Endothelial cell (in vitro differentiated cells): ENCODE results near the gene CCT7. TPM values are rescaled to one million over a fixed set of nuclear protein-coding genes. Genes with fewer than 3 reads are reported as not detected.

ENCODE experiments used
- DNase-seq: peaks from one replicate; pipeline ENCODE4 v3.0.0; 2021; ENCODE audit warnings: low spot score
- H3K27ac Mint-ChIP-seq: one replicate; pipeline ENCODE4 v1.8.0; 2021; ENCODE audit warnings: mixed read lengths, inconsistent platforms; ENCODE audit not compliant: unreplicated experiment
- H3K27me3 Mint-ChIP-seq: one replicate; pipeline ENCODE4 v1.8.0; 2021; ENCODE audit warnings: mild to moderate bottlenecking, moderate library complexity, mixed read lengths, inconsistent platforms; ENCODE audit not compliant: unreplicated experiment
- H3K36me3 Mint-ChIP-seq: one replicate; pipeline ENCODE4 v1.8.0; 2021; ENCODE audit warnings: mild to moderate bottlenecking, low read depth, mixed read lengths, inconsistent platforms; ENCODE audit not compliant: unreplicated experiment
- H3K4me1 Mint-ChIP-seq: one replicate; pipeline ENCODE4 v1.8.0; 2021; ENCODE audit warnings: mild to moderate bottlenecking, mixed read lengths, inconsistent platforms; ENCODE audit not compliant: unreplicated experiment
- H3K4me3 Mint-ChIP-seq: one replicate; pipeline ENCODE4 v1.8.0; 2021; ENCODE audit warnings: mild to moderate bottlenecking, mixed read lengths, inconsistent platforms; ENCODE audit not compliant: unreplicated experiment
- H3K9me3 Mint-ChIP-seq: one replicate; pipeline ENCODE4 v1.8.0; 2021; ENCODE audit warnings: mixed read lengths, inconsistent platforms; ENCODE audit not compliant: unreplicated experiment
- total RNA-seq: library from RNA; stranded (reverse); fragmentation: NEBNext Ultra II Directional; extraction: Animal tissue kit (Norgen Biotek cat#: 25700); gene quantifications from one replicate; pipeline ENCODE4 v1.2.1, GENCODE V29; 2021; ENCODE audit not compliant: unreplicated experiment
- TF ChIP-seq, protein P1 (sequence below): fragments of 200-600 bp; sonication (generic); IDR thresholded peaks from one replicate; pipeline ENCODE4 v1.5.0; 2021; ENCODE audit warnings: antibody characterized with exemption; ENCODE audit not compliant: unreplicated experiment

Gene CCT7
- total RNA-seq, 1 donor from 2014 or later = 183 TPM

DNA sequence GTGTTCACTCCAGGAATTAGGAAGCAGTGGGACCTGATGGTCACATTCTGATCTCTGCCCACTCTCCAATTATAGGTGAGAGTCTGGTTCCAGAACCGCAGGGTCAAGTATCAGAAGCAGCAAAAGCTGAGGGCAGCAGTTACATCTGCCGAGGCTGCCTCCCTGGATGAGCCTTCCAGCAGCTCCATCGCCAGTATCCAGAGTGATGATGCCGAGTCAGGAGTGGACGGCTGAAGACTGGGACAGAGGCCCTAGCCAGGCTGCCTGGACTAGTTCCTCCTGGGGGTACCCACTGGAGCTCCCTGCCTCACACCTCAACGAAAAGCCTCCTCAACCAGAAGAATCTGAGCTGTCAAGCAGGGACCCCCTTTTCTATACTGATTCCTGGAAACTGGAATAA, 23.4 kb upstream of the CCT7 start:
- H3K27me3 Mint-ChIP-seq = peaks cover 10% of the 10 kb centered on the region
- peaks cover 19% of the 10 kb centered on the region for H3K4me1 Mint-ChIP-seq
- TF ChIP-seq, protein P1, sequence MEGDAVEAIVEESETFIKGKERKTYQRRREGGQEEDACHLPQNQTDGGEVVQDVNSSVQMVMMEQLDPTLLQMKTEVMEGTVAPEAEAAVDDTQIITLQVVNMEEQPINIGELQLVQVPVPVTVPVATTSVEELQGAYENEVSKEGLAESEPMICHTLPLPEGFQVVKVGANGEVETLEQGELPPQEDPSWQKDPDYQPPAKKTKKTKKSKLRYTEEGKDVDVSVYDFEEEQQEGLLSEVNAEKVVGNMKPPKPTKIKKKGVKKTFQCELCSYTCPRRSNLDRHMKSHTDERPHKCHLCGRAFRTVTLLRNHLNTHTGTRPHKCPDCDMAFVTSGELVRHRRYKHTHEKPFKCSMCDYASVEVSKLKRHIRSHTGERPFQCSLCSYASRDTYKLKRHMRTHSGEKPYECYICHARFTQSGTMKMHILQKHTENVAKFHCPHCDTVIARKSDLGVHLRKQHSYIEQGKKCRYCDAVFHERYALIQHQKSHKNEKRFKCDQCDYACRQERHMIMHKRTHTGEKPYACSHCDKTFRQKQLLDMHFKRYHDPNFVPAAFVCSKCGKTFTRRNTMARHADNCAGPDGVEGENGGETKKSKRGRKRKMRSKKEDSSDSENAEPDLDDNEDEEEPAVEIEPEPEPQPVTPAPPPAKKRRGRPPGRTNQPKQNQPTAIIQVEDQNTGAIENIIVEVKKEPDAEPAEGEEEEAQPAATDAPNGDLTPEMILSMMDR = no peak
- no peak overlapping the region for H3K27ac Mint-ChIP-seq
- H3K9me3 Mint-ChIP-seq = no peaks in the 10 kb centered on the region
- DNase-seq = no peak
- no peak overlapping the region for H3K4me3 Mint-ChIP-seq
- H3K36me3 Mint-ChIP-seq = peaks cover 3% of the 10 kb centered on the region

DNA sequence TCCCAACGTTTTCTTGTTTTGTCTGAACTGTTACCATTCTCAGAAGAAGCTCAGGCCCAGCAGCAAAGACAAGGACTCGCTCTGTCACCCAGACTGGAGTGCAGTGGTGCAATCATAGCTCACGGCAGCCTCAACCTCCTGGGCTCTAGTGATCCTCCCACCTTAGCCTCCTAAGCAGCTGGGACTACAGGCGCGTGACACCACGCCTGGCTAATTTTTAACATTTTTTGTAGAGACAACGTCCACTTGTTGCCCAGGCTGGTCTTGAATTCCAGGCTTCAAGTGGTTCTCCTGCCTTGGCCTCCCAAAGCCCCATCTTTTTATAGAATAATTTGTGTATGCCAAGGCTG, 22.0 kb upstream of the CCT7 start:
- no peaks in the 10 kb centered on the region for H3K9me3 Mint-ChIP-seq
- TF ChIP-seq, protein P1 = no peak

DNA sequence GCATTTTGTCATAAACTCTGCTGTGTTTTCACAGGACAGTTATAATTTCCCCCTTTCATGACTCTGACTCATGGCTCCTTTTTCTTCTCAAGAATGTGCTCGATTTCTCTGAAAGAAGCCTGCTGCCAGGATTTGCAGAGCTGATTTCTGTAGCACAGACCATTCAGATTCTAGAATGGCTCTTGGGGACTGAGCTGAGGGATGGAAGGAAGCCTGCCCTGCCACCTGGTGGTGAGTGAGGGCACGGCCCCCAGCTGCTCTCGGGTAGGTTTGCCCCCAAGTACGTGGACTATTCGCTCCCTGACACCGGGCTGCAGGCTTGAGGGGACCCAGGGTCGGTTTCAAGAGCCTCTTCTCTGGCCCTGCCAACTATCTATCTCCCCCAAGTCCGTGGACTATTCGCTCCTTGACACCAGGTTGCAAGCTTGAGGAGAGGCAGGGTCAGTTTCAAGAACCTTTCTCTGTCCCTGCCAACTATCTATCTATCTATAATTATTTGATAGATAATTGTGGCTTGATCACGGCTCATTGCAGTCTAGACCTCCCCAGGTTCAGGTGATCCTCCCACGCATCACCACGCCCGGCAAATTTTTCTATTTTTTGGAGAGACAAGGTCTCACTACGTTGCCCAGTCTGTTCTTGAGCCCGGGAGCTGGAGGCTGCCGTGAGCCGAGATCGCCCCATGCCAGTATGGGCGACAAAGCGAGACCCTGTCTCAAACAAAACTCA, 21.5 kb upstream of the CCT7 start:
- peaks cover 19% of the 10 kb centered on the region for H3K4me1 Mint-ChIP-seq
- no peaks in the 10 kb centered on the region for H3K9me3 Mint-ChIP-seq
- H3K27me3 Mint-ChIP-seq = peaks cover 10% of the 10 kb centered on the region
- H3K36me3 Mint-ChIP-seq = peaks cover 3% of the 10 kb centered on the region
- TF ChIP-seq, protein P1 = peak; percentile 94
- peak overlapping the region; percentile 54 for H3K4me3 Mint-ChIP-seq
- H3K27ac Mint-ChIP-seq = no peak overlapping the region
- DNase-seq = peak; percentile 83

More for the DNA sequence above, 22.0 kb upstream of the CCT7 start:
- Mint-ChIP-seq H3K4me1 (peaks cover 19% of the 10 kb centered on the region), H3K27ac (no peak overlapping the region), H3K4me3 (no peak overlapping the region), H3K27me3 (peaks cover 10% of the 10 kb centered on the region), H3K36me3 (peaks cover 3% of the 10 kb centered on the region)
- DNase-seq = no peak

DNA sequence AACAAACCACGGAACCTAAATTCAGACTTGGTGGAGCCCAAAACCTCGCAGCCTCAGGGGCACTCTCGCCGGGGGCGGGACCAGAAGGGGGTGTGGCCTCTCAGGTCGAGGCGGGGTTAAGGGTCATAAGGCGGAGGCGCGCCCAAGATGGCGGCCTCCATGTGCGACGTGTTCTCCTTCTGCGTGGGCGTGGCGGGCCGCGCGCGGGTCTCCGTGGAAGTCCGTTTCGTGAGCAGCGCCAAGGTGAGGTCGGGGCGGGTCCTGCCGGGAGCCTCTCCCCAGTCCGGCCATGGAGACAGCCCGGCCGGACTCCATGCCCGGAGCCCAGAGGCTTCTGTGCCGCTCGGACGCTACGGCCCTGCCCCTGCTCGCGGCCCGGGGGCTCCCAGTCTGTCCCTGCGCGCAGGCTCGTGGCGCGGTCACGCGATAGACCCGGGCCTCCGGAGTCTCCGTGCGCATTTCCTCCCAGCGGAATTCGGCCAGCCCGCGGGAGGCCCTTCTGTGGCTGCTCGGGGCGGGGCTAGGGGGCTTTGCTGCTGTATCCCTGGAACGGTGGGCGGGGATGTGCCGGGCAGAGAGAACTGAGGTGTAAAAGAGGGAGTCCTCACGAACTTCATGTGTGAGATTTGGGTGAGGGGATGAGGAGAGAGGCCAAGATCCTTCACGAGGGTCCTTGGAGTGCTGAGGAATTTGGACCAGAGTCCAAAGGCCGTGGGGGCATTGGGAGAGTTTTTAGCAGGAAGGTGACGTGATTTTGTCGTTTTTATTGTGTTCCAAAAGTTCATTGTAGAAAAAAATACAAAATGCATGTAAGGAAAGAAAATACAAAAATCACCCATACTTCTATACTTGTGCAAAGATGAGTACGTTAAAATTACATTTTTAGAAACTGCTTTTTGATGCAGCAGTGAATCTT, 19.7 kb upstream of the CCT7 start, which contains the start of gene SMYD5:
Gene SMYD5, plus strand, starts transcription at position 126 of the 916 bp plus-strand sequence. Its CDS starts 22 bp downstream, at position 148.
- Mint-ChIP-seq H3K4me1 (peaks cover 19% of the 10 kb centered on the region), H3K36me3 (peaks cover 6% of the 10 kb centered on the region), H3K27me3 (peaks cover 10% of the 10 kb centered on the region), H3K4me3 (peak within 1 kb of the TSS; percentile 100), H3K9me3 (no peaks in the 10 kb centered on the region), H3K27ac (peak within 1 kb of the TSS; percentile 100)
- TF ChIP-seq, protein P1 = no peak
- DNase-seq = peak; percentile 86

DNA sequence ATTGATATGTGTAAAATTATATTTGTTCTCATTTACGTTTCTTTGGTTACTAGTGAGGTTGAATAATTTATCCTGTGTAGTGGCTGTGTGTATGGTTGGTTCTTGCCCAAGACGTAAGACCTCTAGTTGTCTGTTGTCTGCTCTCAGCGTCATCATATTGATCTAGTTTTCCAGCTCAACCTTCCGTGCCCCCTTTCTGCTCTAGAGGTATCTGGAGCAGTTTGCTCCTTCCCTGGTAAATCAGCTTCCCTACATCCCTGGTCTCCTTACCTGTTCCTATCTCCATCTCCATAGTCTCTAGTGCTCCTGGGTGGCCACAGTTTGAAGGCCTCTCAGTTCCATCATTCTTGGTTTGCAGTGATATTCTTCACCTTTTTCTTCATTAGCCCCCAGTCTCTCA, 18.9 kb upstream of the CCT7 start:
- Mint-ChIP-seq H3K27me3 (peaks cover 10% of the 10 kb centered on the region), H3K36me3 (peaks cover 6% of the 10 kb centered on the region), H3K9me3 (no peaks in the 10 kb centered on the region), H3K4me1 (peaks cover 19% of the 10 kb centered on the region), H3K27ac (peak overlapping the region; percentile 100), H3K4me3 (peak overlapping the region; percentile 100)
- DNase-seq = no peak
- TF ChIP-seq, protein P1 = no peak
